ENCODE data around the gene DPEP2. TPM values are rescaled to one million over a fixed set of nuclear protein-coding genes. Genes with fewer than 3 reads are reported as not detected.
A peak's percentile ranks its signal among the peaks of the same experiment; 100 is the strongest.

DPEP2 gene
- total and polyA plus RNA-seq, 8 donors, result 2.3 to 12.6 (median 3.4) TPM

- no peaks in the 10 kb centered on the region for H3K9me3 ChIP-seq
- H3K4me3 ChIP-seq, result no peak overlapping the region
- peaks cover 4 to 97% of the 10 kb centered on the region in 2 donors for H3K36me3 ChIP-seq
- ATAC-seq (no peak), DNase-seq (no peak)
- TF ChIP-seq CTCF (IDR thresholded peaks at IDR 0.05), result no peak
- intact Hi-C loops (cut with DNase I), result no loop called here
- H3K27ac ChIP-seq, result no peak overlapping the region
- no peaks in the 10 kb centered on the region for H3K4me1 ChIP-seq
- H3K27me3 ChIP-seq, result no peaks in the 10 kb centered on the region
Observed at GRCh38 chr16:67946966-67947558, 52.2 kb downstream of the DPEP2 start.

- H3K27me3 ChIP-seq, result no peaks in the 10 kb centered on the region
- no peak overlapping the region for H3K4me3 ChIP-seq
- no peak for ATAC-seq
- H3K27ac ChIP-seq, result no peak overlapping the region
- intact Hi-C loops (cut with DNase I), result no loop called here
- peaks cover 4 to 91% of the 10 kb centered on the region in 2 donors for H3K36me3 ChIP-seq
- H3K9me3 ChIP-seq, result no peaks in the 10 kb centered on the region
- no peaks in the 10 kb centered on the region for H3K4me1 ChIP-seq
- TF ChIP-seq CTCF (IDR thresholded peaks at IDR 0.05), result no peak
- DNase-seq, result peak in 1 of 4 donors; percentile 72
Observed at GRCh38 chr16:67946128-67946569, 53.1 kb downstream of the DPEP2 start.

GRCh38 chr16:67945392-67945933, 53.8 kb downstream of the DPEP2 start:
- Histone ChIP-seq H3K27ac (no peak overlapping the region), H3K4me3 (no peak overlapping the region), H3K27me3 (no peaks in the 10 kb centered on the region), H3K36me3 (peaks cover 4 to 87% of the 10 kb centered on the region in 2 donors), H3K9me3 (no peaks in the 10 kb centered on the region), H3K4me1 (no peaks in the 10 kb centered on the region)
- intact Hi-C loops (cut with DNase I), result no loop called here
- TF ChIP-seq CTCF (IDR thresholded peaks at IDR 0.05), result no peak
- ATAC-seq (no peak), DNase-seq (no peak)

- ATAC-seq (no peak), DNase-seq (peak in 1 of 4 donors; percentile 61)
- no peaks in the 10 kb centered on the region for H3K27me3 ChIP-seq
- no peaks in the 10 kb centered on the region for H3K4me1 ChIP-seq
- no peak for TF ChIP-seq CTCF (IDR thresholded peaks at IDR 0.05)
- H3K27ac ChIP-seq, result no peak overlapping the region
- intact Hi-C loops (cut with DNase I), result no loop called here
- H3K9me3 ChIP-seq, result no peaks in the 10 kb centered on the region
- H3K36me3 ChIP-seq, result peaks cover 4 to 87% of the 10 kb centered on the region in 2 donors
- no peak overlapping the region for H3K4me3 ChIP-seq
Observed at GRCh38 chr16:67944690-67945391, 54.4 kb downstream of the DPEP2 start.
